Measurements from ENCODE around the gene CDH4. TPM values are rescaled to one million over a fixed set of nuclear protein-coding genes. Genes with fewer than 3 reads are reported as not detected.

CDH4 gene
- total and polyA plus RNA-seq, 2 of the 13 experiments (the other 11 are each of a cell fraction or from before 2014, with no cell fraction given): not detected

- TF ChIP-seq, protein P1, sequence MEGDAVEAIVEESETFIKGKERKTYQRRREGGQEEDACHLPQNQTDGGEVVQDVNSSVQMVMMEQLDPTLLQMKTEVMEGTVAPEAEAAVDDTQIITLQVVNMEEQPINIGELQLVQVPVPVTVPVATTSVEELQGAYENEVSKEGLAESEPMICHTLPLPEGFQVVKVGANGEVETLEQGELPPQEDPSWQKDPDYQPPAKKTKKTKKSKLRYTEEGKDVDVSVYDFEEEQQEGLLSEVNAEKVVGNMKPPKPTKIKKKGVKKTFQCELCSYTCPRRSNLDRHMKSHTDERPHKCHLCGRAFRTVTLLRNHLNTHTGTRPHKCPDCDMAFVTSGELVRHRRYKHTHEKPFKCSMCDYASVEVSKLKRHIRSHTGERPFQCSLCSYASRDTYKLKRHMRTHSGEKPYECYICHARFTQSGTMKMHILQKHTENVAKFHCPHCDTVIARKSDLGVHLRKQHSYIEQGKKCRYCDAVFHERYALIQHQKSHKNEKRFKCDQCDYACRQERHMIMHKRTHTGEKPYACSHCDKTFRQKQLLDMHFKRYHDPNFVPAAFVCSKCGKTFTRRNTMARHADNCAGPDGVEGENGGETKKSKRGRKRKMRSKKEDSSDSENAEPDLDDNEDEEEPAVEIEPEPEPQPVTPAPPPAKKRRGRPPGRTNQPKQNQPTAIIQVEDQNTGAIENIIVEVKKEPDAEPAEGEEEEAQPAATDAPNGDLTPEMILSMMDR (CRISPR knock-in tag; IDR thresholded peaks at IDR 0.05): peak; percentile 92
- TF ChIP-seq ZNF546 (CRISPR knock-in tag; conservative IDR thresholded peaks at IDR 0.05): no peak
- TF ChIP-seq ZNF276 (CRISPR knock-in tag; IDR thresholded peaks at IDR 0.05; ENCODE audit: low read depth): no peak
- TF ChIP-seq TEAD2 (CRISPR knock-in tag; IDR thresholded peaks at IDR 0.05): no peak
- no peak for TF ChIP-seq RARG (CRISPR knock-in tag; IDR thresholded peaks at IDR 0.05; ENCODE audit: low read depth)
- no peak for TF ChIP-seq JUN (CRISPR knock-in tag; IDR thresholded peaks at IDR 0.05)
- TF ChIP-seq, protein P2, sequence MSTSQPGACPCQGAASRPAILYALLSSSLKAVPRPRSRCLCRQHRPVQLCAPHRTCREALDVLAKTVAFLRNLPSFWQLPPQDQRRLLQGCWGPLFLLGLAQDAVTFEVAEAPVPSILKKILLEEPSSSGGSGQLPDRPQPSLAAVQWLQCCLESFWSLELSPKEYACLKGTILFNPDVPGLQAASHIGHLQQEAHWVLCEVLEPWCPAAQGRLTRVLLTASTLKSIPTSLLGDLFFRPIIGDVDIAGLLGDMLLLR (CRISPR knock-in tag; IDR thresholded peaks at IDR 0.05): peak; percentile 47; the same call in 1 of the 2 replicates
- peak; percentile 65; the same call in 1 of the 2 replicates for TF ChIP-seq ZNF691 (CRISPR knock-in tag; IDR thresholded peaks at IDR 0.05; ENCODE audit: borderline replicate concordance, low read depth)
- no peak for TF ChIP-seq ATF1 (CRISPR knock-in tag; IDR thresholded peaks at IDR 0.05)
- peak; percentile 70; the same call in 1 of the 2 replicates for TF ChIP-seq ZNF274 (CRISPR knock-in tag; IDR thresholded peaks at IDR 0.05)
- TF ChIP-seq ONECUT2 (CRISPR knock-in tag; IDR thresholded peaks at IDR 0.05): no peak
- TF ChIP-seq ZBTB46 (CRISPR knock-in tag; IDR thresholded peaks at IDR 0.05; ENCODE audit: borderline replicate concordance): no peak
- no peak for TF ChIP-seq NCOA5 (CRISPR knock-in tag; IDR thresholded peaks at IDR 0.05)
- no peak for TF ChIP-seq CBX5 (CRISPR knock-in tag; IDR thresholded peaks at IDR 0.05; ENCODE audit: borderline replicate concordance)
- TF ChIP-seq RFX3 (CRISPR knock-in tag; IDR thresholded peaks at IDR 0.05): no peak
- TF ChIP-seq HDAC2 (CRISPR knock-in tag; IDR thresholded peaks at IDR 0.05): no peak
- TF ChIP-seq ZNF746 (CRISPR knock-in tag; IDR thresholded peaks at IDR 0.05): no peak
- no peak for TF ChIP-seq ZNF563 (CRISPR knock-in tag; IDR thresholded peaks at IDR 0.05)
- TF ChIP-seq ZC3H4 (CRISPR knock-in tag; IDR thresholded peaks at IDR 0.05; ENCODE audit: borderline replicate concordance): no peak
- TF ChIP-seq, protein P3, sequence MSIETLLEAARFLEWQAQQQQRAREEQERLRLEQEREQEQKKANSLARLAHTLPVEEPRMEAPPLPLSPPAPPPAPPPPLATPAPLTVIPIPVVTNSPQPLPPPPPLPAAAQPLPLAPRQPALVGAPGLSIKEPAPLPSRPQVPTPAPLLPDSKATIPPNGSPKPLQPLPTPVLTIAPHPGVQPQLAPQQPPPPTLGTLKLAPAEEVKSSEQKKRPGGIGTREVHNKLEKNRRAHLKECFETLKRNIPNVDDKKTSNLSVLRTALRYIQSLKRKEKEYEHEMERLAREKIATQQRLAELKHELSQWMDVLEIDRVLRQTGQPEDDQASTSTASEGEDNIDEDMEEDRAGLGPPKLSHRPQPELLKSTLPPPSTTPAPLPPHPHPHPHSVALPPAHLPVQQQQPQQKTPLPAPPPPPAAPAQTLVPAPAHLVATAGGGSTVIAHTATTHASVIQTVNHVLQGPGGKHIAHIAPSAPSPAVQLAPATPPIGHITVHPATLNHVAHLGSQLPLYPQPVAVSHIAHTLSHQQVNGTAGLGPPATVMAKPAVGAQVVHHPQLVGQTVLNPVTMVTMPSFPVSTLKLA (IDR thresholded peaks at IDR 0.05): no peak
- no peak for TF ChIP-seq JUND (CRISPR knock-in tag; IDR thresholded peaks at IDR 0.05)
- TF ChIP-seq ZFAT (CRISPR knock-in tag; conservative IDR thresholded peaks at IDR 0.05): no peak
These were observed 728.9 kb downstream of the CDH4 start (continued) for GRCh38 chr20:61980647-61981583.

Measured in HepG2 (cell line).